Prostate gland (tissue), 2 donors: ENCODE measurements around the gene GNA12.

Experiments used
- CTCF ChIP-seq, 4 experiments: fragments of 200-600 bp in 2 of 4; fragments of 450-650 bp in 2 of 4; sonication (generic) in 2 of 4; IDR thresholded peaks; 1 replicate in 3 of 4; 2 replicates in 1 of 4; pipeline ENCODE4 v1.5.1; 2016 to 2019; ENCODE audit warnings: antibody characterized with exemption in 4 of 4, mild to moderate bottlenecking in 2 of 4, moderate library complexity in 2 of 4
- POLR2A ChIP-seq: fragments of 450-650 bp; IDR thresholded peaks from one replicate; pipeline ENCODE4 v1.6.1; 2016; ENCODE audit warnings: antibody characterized with exemption, mild to moderate bottlenecking
- POLR2AphosphoS5 ChIP-seq: sonication (generic); formaldehyde crosslinking; IDR thresholded peaks from one replicate; pipeline ENCODE4 v1.6.1; 2017; ENCODE audit warnings: antibody characterized with exemption

- no peak for TF ChIP-seq CTCF (IDR thresholded peaks at IDR 0.05)
- no peak for TF ChIP-seq POLR2A
- peak; percentile 6 for TF ChIP-seq POLR2AphosphoS5
Measured at GRCh38 chr7:2796358-2797352, 47.5 kb downstream of the GNA12 start.
